ENCODE measurements around the gene HPDL.

The HPDL gene

DNA sequence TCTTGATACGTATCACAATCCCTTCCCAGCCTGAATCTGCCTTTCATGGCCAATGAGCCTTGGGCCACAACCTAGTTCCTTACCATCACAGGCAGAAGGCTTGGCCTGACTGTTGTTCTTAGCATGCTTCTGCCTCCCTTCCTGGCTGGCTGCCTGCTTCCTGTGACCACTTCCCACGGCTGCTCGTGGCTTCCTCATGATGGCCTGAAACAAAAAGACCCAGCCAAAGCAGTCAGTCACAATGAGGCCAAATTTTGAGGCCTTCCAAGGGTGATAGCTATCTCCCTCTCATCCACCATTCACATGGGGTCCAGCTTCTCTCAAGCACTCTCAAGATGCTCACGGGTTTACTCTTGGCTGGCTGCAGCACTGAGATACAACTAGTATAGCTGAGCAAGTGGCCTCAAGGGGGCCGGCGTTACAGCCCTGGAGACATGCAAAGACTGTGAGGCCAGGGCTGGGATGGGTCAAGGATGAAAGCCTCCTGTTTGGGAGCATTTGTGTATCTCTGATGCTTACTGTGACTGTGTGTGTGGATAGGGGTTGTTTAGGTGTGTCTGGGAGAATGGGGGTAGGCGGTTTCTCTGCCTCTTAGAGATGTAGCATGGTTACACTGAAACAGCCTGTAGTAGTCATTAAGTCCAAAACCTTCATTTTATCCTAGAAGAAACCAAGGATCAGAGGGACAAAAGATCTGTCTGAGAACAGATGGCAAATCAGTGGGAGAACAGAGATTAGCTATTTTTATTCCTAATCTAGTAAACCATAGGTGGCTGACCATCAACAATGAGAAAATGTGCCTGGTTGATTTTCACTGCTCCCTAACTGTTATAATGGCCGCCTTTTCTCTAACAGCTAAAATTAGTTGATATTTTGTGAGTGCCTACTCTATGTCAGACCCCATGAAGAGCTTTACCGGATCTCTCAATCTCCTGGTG lies 7.9 kb downstream of the HPDL start:
- H3K9ac ChIP-seq (ENCODE audit: low read length in 5 of 5) = peak overlapping the region in 1 of 5 donors; percentile 12

DNA sequence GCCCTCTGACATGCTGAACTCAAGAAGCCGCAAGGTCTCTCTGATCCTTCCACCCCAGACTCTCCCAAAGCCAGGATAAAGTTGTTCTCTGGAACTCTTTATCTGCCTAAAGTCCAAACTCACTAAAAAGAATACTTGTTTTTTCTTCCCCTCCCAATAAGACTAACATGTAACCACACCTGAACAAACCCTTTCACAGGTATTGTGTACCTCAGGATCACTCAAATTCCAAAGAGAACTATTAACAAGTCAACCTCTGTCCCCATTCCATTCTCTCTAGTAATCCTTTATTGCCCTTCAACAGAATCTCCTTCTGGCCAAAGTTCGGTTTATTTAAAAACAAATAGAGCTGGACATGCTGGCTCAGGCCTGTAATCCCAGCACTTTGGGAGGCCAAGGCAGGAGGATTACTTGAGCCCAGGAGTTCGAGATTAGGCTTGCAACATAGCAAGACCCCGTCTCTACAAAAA lies 9.2 kb downstream of the HPDL start:
- Histone ChIP-seq H3K36me3 (ENCODE audit: control insufficient read depth in 5 of 5, insufficient read depth in 5 of 5, low read length in 5 of 5) (peaks cover 3 to 35% (median 30%) of the 10 kb centered on the region in 5 donors), H3K27me3 (ENCODE audit: control insufficient read depth in 5 of 5, insufficient read depth in 4 of 5, low read length in 5 of 5) (no peaks in the 10 kb centered on the region), H3K27ac (ENCODE audit: low read depth, low read length) (no peak overlapping the region), H3K4me1 (ENCODE audit: control insufficient read depth in 5 of 5, insufficient read depth in 5 of 5, low read length in 5 of 5) (peaks cover 5 to 25% (median 21%) of the 10 kb centered on the region in 5 donors), H3K9ac (ENCODE audit: low read length in 5 of 5) (no peak overlapping the region), H3K9me3 (ENCODE audit: control insufficient read depth in 5 of 5, low read length in 5 of 5) (no peaks in the 10 kb centered on the region), H3K4me3 (ENCODE audit: low read depth in 1 of 5, low read length in 5 of 5) (no peak overlapping the region)

More for the DNA sequence above, 7.9 kb downstream of the HPDL start:
- Histone ChIP-seq H3K4me1 (ENCODE audit: control insufficient read depth in 5 of 5, insufficient read depth in 5 of 5, low read length in 5 of 5) (peaks cover 0 to 20% (median 14%) of the 10 kb centered on the region in 5 donors), H3K27me3 (ENCODE audit: control insufficient read depth in 5 of 5, insufficient read depth in 4 of 5, low read length in 5 of 5) (no peaks in the 10 kb centered on the region), H3K9me3 (ENCODE audit: control insufficient read depth in 5 of 5, low read length in 5 of 5) (no peaks in the 10 kb centered on the region), H3K36me3 (ENCODE audit: control insufficient read depth in 5 of 5, insufficient read depth in 5 of 5, low read length in 5 of 5) (peaks cover 3 to 42% (median 35%) of the 10 kb centered on the region in 5 donors), H3K27ac (ENCODE audit: low read depth, low read length) (no peak overlapping the region), H3K4me3 (ENCODE audit: low read depth in 1 of 5, low read length in 5 of 5) (no peak overlapping the region)

DNA sequence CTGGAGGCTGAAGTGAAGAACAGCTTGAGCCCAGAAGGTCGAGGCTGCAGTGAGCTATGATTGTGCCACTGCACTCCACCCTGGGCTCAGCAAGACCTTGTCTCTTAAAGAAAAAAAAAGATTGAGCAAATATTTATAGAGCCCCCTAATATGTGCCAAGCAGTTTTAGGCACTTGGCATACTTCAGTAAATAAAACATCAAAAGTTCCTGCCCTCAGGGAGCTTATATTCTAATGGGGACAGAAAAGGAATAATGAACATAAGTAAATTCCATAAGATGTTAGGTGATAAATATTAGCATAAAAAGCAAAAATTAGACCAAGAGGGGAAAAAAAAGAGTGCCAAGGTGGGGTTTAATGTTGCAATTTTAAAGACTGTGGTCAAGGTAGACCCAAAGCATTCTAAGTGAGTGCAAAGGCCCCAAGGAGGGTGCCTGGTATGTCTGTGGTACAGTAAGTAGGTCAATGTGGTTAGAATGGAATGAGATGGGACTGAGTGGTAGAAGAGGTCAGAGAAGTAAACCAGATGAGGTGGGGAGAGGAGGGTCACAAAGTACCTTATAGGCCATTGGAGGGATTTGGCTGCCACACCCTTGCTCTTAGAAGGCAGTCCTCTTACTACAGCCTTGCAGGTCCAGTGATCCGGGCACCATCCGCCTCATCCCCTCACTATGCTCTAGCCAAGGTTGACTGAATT lies 11.1 kb downstream of the HPDL start:
- peaks cover 9 to 38% (median 31%) of the 10 kb centered on the region in 5 donors for H3K4me1 ChIP-seq (ENCODE audit: control insufficient read depth in 5 of 5, insufficient read depth in 5 of 5, low read length in 5 of 5)
- H3K36me3 ChIP-seq (ENCODE audit: control insufficient read depth in 5 of 5, insufficient read depth in 5 of 5, low read length in 5 of 5) = peaks cover 3 to 27% (median 23%) of the 10 kb centered on the region in 5 donors
- H3K4me3 ChIP-seq (ENCODE audit: low read depth in 1 of 5, low read length in 5 of 5) = no peak overlapping the region
- H3K27ac ChIP-seq (ENCODE audit: low read depth, low read length) = no peak overlapping the region
- H3K9ac ChIP-seq (ENCODE audit: low read length in 5 of 5) = no peak overlapping the region
- no peaks in the 10 kb centered on the region for H3K9me3 ChIP-seq (ENCODE audit: control insufficient read depth in 5 of 5, low read length in 5 of 5)
- H3K27me3 ChIP-seq (ENCODE audit: control insufficient read depth in 5 of 5, insufficient read depth in 4 of 5, low read length in 5 of 5) = no peaks in the 10 kb centered on the region

DNA sequence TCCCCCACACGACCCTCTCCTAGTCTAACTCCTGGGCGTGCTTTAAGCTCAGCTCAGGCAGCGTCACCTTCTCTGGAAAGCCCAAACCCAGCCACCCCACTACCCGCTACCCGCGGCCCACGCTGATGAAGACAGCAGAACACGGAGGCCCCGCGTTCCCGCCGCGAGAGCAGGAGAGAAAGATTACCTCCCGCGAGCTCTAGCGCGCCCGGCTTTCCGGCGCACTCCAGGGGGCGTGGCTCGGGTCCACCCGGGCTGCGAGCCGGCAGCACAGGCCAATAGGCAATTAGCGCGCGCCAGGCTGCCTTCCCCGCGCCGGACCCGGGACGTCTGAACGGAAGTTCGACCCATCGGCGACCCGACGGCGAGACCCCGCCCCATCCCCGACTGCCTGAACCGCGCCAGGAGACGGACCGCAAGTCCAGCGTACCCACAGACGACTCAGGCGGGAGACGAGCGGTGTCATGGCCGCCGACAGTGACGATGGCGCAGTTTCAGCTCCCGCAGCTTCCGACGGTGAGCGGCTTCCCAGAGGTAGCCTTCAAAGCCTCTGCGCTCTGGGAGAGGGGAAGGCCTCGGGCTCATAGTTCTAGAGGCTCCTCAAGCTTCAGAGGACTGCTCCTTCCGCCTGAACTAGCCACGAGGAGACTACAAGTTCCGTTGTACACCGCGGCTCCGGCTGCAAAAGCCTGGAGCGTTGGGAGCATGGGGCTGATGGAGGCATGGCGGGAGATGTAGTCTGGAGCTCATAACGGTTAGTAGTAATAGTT lies 13.3 kb downstream of the HPDL start, which contains the start of the genes MUTYH and TOE1:
Gene MUTYH, minus strand, starts transcription at position 652 of the 770 bp plus-strand sequence. CDS start 5,935 bp downstream, outside the sequence.
Gene TOE1, plus strand, starts transcription at position 382 of the 770 bp plus-strand sequence. Its CDS starts 83 bp downstream, at position 465.
- Histone ChIP-seq H3K27me3 (ENCODE audit: control insufficient read depth in 5 of 5, insufficient read depth in 4 of 5, low read length in 5 of 5) (no peaks in the 10 kb centered on the region), H3K27ac (ENCODE audit: low read depth, low read length) (peak within 1 kb of the TSS; percentile 88), H3K4me1 (ENCODE audit: control insufficient read depth in 5 of 5, insufficient read depth in 5 of 5, low read length in 5 of 5) (peaks cover 9 to 29% (median 24%) of the 10 kb centered on the region in 5 donors), H3K36me3 (ENCODE audit: control insufficient read depth in 5 of 5, insufficient read depth in 5 of 5, low read length in 5 of 5) (peaks cover 5 to 33% (median 33%) of the 10 kb centered on the region in 5 donors), H3K9ac (ENCODE audit: low read length in 5 of 5) (peak within 1 kb of the TSS; percentile 83 to 98 (median 94)), H3K9me3 (ENCODE audit: control insufficient read depth in 5 of 5, low read length in 5 of 5) (no peaks in the 10 kb centered on the region), H3K4me3 (ENCODE audit: low read depth in 1 of 5, low read length in 5 of 5) (peak within 1 kb of the TSS; percentile 89 to 98 (median 97))

DNA sequence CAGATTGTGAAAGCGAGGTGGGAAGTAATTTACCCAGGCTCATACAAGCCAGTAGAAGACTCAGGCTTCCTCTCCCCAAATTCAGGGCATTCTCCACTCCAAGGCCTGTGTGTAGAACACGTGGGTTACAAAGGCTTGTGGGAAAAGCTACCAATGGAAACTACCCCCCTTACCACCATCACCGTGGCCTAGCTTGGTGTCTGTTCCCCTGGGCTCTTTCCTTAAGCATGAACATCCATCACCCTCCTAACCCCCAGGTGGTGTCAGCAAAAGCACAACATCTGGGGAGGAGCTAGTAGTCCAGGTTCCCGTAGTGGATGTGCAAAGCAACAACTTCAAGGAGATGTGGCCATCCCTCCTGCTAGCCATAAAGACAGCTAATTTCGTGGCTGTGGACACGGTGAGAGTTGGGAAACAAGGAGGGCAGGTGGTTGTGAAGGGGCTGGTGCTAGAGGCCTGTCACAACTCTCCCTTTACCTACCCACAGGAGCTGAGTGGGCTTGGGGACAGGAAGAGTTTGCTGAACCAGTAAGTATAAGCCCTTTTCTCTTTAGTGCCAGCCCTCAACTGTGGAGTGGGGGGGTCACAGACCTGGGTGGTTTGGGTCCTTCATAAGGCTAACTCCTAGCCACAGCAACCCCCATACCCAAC lies 14.2 kb downstream of the HPDL start:
- H3K9ac ChIP-seq (ENCODE audit: low read length in 5 of 5) = peak overlapping the region; percentile 83 to 98 (median 94)
- peak overlapping the region; percentile 89 to 98 (median 97) for H3K4me3 ChIP-seq (ENCODE audit: low read depth in 1 of 5, low read length in 5 of 5)
- peak overlapping the region; percentile 88 for H3K27ac ChIP-seq (ENCODE audit: low read depth, low read length)
- H3K4me1 ChIP-seq (ENCODE audit: control insufficient read depth in 5 of 5, insufficient read depth in 5 of 5, low read length in 5 of 5) = peaks cover 9 to 29% (median 24%) of the 10 kb centered on the region in 5 donors
- no peaks in the 10 kb centered on the region for H3K9me3 ChIP-seq (ENCODE audit: control insufficient read depth in 5 of 5, low read length in 5 of 5)
- H3K27me3 ChIP-seq (ENCODE audit: control insufficient read depth in 5 of 5, insufficient read depth in 4 of 5, low read length in 5 of 5) = no peaks in the 10 kb centered on the region
- peaks cover 5 to 43% (median 38%) of the 10 kb centered on the region in 5 donors for H3K36me3 ChIP-seq (ENCODE audit: control insufficient read depth in 5 of 5, insufficient read depth in 5 of 5, low read length in 5 of 5)

DNA sequence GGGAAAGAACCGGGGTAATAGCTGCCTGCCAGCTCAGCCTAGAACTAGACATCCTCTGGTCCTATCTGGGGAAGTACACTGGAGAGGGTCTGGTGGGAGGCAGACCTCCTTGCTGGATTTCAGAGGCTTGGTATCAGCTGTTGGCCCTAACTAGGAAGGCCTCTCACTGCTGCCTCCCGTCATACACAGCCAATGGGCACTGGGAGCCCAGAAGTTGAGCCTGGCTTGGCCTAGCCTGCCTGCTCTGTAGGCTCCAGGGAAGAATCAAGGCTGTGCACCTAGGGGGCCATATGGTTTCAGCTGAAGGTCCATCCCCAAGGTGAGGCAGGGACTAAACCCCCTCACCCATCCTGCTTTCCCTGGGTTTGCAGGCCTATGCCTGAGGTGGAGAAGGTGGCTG lies 17.8 kb downstream of the HPDL start:
- peaks cover 9 to 32% (median 27%) of the 10 kb centered on the region in 5 donors for H3K4me1 ChIP-seq (ENCODE audit: control insufficient read depth in 5 of 5, insufficient read depth in 5 of 5, low read length in 5 of 5)
- H3K9ac ChIP-seq (ENCODE audit: low read length in 5 of 5) = no peak overlapping the region
- no peak overlapping the region for H3K4me3 ChIP-seq (ENCODE audit: low read depth in 1 of 5, low read length in 5 of 5)
- peaks cover 5 to 51% (median 38%) of the 10 kb centered on the region in 5 donors for H3K36me3 ChIP-seq (ENCODE audit: control insufficient read depth in 5 of 5, insufficient read depth in 5 of 5, low read length in 5 of 5)
- no peaks in the 10 kb centered on the region for H3K27me3 ChIP-seq (ENCODE audit: control insufficient read depth in 5 of 5, insufficient read depth in 4 of 5, low read length in 5 of 5)
- no peaks in the 10 kb centered on the region for H3K9me3 ChIP-seq (ENCODE audit: control insufficient read depth in 5 of 5, low read length in 5 of 5)
- no peak overlapping the region for H3K27ac ChIP-seq (ENCODE audit: low read depth, low read length)

DNA sequence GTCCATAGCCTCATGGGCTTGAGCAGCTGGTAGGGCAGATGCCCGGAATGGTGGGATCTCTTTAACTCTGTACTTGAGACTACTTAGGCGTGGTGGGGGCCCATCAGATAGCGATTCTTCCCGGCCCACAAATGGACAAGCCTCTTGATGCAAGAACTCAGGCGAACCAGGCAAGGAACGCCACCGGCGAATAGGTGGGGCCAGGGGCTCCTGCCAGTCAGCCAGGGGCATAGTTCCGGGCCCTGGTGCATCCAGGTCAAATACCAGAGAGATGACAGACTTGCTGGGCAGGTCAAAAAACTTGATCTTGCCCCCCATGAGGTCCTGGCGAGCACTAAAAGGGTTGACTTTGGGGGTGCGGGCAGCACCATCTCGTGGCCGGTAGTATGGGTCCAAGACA lies 18.3 kb downstream of the HPDL start:
- no peaks in the 10 kb centered on the region for H3K27me3 ChIP-seq (ENCODE audit: control insufficient read depth in 5 of 5, insufficient read depth in 4 of 5, low read length in 5 of 5)
- no peak overlapping the region for H3K9ac ChIP-seq (ENCODE audit: low read length in 5 of 5)
- H3K4me1 ChIP-seq (ENCODE audit: control insufficient read depth in 5 of 5, insufficient read depth in 5 of 5, low read length in 5 of 5) = peaks cover 9 to 32% (median 27%) of the 10 kb centered on the region in 5 donors
- no peak overlapping the region for H3K4me3 ChIP-seq (ENCODE audit: low read depth in 1 of 5, low read length in 5 of 5)
- peaks cover 5 to 51% (median 38%) of the 10 kb centered on the region in 5 donors for H3K36me3 ChIP-seq (ENCODE audit: control insufficient read depth in 5 of 5, insufficient read depth in 5 of 5, low read length in 5 of 5)
- no peak overlapping the region for H3K27ac ChIP-seq (ENCODE audit: low read depth, low read length)
- H3K9me3 ChIP-seq (ENCODE audit: control insufficient read depth in 5 of 5, low read length in 5 of 5) = no peaks in the 10 kb centered on the region

DNA sequence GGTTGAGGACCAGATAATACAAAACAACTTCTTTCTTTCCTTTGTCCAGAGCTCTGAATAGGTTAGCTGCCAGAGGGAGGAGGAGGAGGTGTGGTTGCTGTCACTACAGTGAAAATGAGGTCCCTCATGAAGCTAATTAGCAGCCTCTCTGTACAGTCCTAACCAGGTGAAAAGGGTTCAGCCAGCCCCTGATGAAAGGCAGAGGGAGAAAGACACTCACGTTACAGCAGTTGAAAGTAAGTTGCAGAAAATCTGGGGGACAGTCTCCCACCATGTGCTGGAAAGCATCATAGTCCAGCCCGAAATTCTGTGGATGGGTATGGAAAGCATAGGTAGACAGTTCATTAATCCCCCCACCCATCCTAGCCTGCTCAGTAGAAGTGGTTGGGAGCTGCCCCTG lies 19.8 kb downstream of the HPDL start:
- H3K36me3 ChIP-seq (ENCODE audit: control insufficient read depth in 5 of 5, insufficient read depth in 5 of 5, low read length in 5 of 5) = peaks cover 5 to 51% (median 38%) of the 10 kb centered on the region in 5 donors
- no peaks in the 10 kb centered on the region for H3K9me3 ChIP-seq (ENCODE audit: control insufficient read depth in 5 of 5, low read length in 5 of 5)
- no peak overlapping the region for H3K27ac ChIP-seq (ENCODE audit: low read depth, low read length)
- H3K4me3 ChIP-seq (ENCODE audit: low read depth in 1 of 5, low read length in 5 of 5) = no peak overlapping the region
- H3K9ac ChIP-seq (ENCODE audit: low read length in 5 of 5) = no peak overlapping the region
- H3K4me1 ChIP-seq (ENCODE audit: control insufficient read depth in 5 of 5, insufficient read depth in 5 of 5, low read length in 5 of 5) = peaks cover 0 to 20% (median 15%) of the 10 kb centered on the region in 5 donors
- H3K27me3 ChIP-seq (ENCODE audit: control insufficient read depth in 5 of 5, insufficient read depth in 4 of 5, low read length in 5 of 5) = no peaks in the 10 kb centered on the region

DNA sequence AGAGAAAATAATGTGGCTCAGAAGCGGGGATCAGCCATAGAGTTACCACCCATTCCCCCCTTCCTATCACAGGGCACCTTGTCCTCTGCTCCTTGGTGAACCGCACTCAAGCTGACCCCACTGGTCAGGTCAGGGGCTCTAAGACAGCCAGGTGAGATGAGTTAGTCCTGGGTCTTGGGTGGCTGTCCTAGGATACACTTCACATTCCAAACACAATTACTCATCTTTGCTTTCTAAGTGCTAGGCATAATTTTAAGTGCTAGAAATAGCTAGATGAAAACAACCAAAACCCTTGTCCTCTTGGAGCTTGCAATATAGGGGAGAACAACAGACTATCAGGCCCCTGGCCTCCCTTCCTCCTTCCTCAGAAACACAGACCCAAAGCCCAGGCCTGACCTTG lies 21.3 kb downstream of the HPDL start:
- Histone ChIP-seq H3K4me3 (ENCODE audit: low read depth in 1 of 5, low read length in 5 of 5) (no peak overlapping the region), H3K4me1 (ENCODE audit: control insufficient read depth in 5 of 5, insufficient read depth in 5 of 5, low read length in 5 of 5) (peaks cover 0 to 14% (median 10%) of the 10 kb centered on the region in 5 donors), H3K9me3 (ENCODE audit: control insufficient read depth in 5 of 5, low read length in 5 of 5) (no peaks in the 10 kb centered on the region), H3K27me3 (ENCODE audit: control insufficient read depth in 5 of 5, insufficient read depth in 4 of 5, low read length in 5 of 5) (no peaks in the 10 kb centered on the region), H3K9ac (ENCODE audit: low read length in 5 of 5) (peak overlapping the region in 1 of 5 donors; percentile 15), H3K36me3 (ENCODE audit: control insufficient read depth in 5 of 5, insufficient read depth in 5 of 5, low read length in 5 of 5) (peaks cover 9 to 37% (median 24%) of the 10 kb centered on the region in 5 donors), H3K27ac (ENCODE audit: low read depth, low read length) (no peak overlapping the region)
